ENCODE measurements around the gene COMMD1.

The COMMD1 gene

DNA sequence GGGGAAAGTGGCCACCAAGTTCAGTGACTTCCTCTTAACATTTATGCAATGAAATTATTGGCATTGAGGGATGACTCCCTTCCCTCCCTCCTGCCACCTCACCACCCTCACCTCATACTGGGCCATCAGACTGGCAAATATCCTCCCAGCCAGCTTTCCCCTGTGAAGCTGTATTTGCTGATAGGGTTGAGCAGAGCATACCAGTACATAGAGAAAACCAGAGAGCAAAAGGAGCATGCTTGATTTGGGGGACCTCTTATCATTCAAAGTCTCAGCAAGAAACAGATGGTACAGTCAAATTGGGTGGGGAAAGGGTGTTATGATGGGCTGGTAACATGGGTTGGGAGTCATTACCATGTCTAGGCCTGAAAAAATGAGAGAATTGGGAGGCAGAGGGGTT is 271.3 kb downstream of the COMMD1 start:
- DNase-seq (ENCODE audit: low spot score), result no peak
- POLR2A ChIA-PET (ENCODE audit: low non-redundant PET), result no interaction called here
- no peak overlapping the region for H3K27ac ChIP-seq
- CTCF ChIA-PET, result no interaction called here
- TF ChIP-seq, protein P1, sequence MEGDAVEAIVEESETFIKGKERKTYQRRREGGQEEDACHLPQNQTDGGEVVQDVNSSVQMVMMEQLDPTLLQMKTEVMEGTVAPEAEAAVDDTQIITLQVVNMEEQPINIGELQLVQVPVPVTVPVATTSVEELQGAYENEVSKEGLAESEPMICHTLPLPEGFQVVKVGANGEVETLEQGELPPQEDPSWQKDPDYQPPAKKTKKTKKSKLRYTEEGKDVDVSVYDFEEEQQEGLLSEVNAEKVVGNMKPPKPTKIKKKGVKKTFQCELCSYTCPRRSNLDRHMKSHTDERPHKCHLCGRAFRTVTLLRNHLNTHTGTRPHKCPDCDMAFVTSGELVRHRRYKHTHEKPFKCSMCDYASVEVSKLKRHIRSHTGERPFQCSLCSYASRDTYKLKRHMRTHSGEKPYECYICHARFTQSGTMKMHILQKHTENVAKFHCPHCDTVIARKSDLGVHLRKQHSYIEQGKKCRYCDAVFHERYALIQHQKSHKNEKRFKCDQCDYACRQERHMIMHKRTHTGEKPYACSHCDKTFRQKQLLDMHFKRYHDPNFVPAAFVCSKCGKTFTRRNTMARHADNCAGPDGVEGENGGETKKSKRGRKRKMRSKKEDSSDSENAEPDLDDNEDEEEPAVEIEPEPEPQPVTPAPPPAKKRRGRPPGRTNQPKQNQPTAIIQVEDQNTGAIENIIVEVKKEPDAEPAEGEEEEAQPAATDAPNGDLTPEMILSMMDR (conservative IDR thresholded peaks at IDR 0.05; ENCODE audit: low read depth), result no peak

DNA sequence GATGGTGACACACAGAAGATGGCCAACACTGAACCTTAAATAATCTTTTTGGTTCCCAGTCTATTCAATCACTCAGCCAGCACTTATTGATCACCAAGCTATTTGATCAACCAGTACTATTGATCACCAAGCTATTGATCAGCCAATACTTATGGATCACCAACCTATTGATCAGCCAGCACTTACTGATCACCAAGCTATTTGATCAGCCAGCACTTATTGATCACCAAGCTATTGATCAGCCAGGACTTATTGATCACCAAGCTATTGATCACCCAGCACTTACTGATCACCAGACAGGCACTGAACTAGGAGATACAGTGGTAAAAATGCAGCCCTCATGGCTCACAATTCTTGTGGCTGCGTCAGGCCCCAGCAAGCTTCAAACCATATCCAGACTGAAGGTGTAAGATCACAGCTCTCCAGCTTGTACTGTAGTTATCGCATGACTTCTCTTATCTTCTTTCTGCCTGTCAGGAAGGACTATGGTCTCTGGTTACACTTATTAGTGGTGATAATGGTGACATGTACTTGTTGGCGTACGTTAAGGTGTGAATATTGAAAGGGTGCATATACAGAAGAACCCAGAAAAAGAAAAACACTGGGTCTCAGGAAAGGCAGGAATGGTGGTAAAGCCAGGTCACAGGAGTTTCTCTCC is 272.0 kb downstream of the COMMD1 start:
- ChIA-PET CTCF (no interaction called here), POLR2A (ENCODE audit: low non-redundant PET) (no interaction called here)
- DNase-seq (ENCODE audit: low spot score), result no peak
- H3K27ac ChIP-seq, result no peak overlapping the region
- TF ChIP-seq, protein P1 (conservative IDR thresholded peaks at IDR 0.05; ENCODE audit: low read depth), result no peak

DNA sequence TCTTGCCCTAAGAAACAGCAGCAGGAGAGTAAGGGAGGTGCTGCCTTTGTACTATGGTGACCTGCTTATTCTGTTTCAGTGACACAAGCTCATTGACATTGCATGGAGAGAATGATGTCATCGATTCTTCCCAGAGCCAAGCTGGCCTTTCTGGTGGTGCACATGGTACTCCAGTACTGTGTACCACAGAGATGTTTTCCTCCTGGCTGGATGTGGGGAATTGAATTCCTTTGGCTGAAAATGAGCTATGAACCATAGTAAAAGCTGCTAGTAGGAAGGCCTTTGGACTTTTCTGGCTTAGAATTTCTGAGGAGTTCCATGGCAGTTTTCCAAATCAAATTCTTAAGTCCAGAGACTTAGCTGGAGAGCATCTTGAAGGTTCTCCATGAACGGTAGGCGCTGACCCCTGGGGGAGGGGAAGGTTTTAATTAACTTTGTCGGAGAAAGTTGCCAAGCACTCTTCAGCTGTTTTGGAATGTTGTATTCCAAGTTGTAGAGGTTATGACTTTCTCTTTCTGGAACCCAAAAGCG is 273.3 kb downstream of the COMMD1 start:
- ChIA-PET POLR2A (ENCODE audit: low non-redundant PET) (no interaction called here), CTCF (interaction anchor here (0.6 kb wide), 1 partner anchor 279 kb away, joined by 3 read pairs; no protein-coding TSS in a partner anchor)
- TF ChIP-seq, protein P1 (conservative IDR thresholded peaks at IDR 0.05; ENCODE audit: low read depth), result no peak
- H3K27ac ChIP-seq, result no peak overlapping the region
- no peak for DNase-seq (ENCODE audit: low spot score)

DNA sequence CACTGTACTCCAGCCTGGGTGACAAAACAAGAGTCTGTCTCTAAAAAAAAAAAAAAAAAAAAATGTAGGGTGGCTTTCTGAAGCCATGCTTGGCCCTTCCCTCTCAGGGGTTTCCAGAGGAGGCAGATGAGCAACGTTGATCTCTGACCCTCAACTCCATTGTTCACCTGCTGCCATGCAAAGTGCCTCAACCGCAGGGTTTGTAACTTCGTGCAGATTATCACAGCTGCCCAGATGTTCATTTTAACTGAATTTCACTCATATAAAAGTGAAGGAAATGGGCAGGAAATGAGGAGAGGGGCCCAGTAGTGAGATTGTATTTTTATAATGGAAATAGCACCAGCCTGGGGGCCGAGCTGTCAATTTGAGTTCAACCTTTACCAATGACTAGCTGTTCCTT is 275.5 kb downstream of the COMMD1 start:
- no peak overlapping the region for H3K27ac ChIP-seq
- no peak for DNase-seq (ENCODE audit: low spot score)
- CTCF ChIA-PET, result no interaction called here
- POLR2A ChIA-PET (ENCODE audit: low non-redundant PET), result no interaction called here
- TF ChIP-seq, protein P1 (conservative IDR thresholded peaks at IDR 0.05; ENCODE audit: low read depth), result no peak

DNA sequence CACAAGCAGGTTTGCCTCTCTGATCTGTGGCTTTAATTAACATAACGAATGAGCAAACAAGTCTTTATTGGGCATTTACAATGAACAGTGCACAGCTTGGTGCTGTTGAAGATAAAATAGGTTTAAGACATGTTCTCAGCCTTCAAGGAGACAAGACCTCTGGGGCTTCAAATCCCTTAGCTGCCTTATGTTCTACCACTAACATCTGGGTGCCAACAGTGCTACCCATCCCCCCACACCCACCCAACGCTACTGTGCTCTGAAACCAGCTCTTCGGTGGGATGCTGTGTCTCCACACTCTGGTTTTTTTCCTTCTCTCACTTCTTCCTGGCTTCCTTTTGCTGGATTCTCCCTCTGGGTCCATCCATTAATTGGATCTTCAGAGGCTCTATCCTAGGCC is 276.4 kb downstream of the COMMD1 start:
- TF ChIP-seq, protein P1 (conservative IDR thresholded peaks at IDR 0.05; ENCODE audit: low read depth), result no peak
- ChIA-PET CTCF (no interaction called here), POLR2A (ENCODE audit: low non-redundant PET) (no interaction called here)
- H3K27ac ChIP-seq, result no peak overlapping the region
- no peak for DNase-seq (ENCODE audit: low spot score)

DNA sequence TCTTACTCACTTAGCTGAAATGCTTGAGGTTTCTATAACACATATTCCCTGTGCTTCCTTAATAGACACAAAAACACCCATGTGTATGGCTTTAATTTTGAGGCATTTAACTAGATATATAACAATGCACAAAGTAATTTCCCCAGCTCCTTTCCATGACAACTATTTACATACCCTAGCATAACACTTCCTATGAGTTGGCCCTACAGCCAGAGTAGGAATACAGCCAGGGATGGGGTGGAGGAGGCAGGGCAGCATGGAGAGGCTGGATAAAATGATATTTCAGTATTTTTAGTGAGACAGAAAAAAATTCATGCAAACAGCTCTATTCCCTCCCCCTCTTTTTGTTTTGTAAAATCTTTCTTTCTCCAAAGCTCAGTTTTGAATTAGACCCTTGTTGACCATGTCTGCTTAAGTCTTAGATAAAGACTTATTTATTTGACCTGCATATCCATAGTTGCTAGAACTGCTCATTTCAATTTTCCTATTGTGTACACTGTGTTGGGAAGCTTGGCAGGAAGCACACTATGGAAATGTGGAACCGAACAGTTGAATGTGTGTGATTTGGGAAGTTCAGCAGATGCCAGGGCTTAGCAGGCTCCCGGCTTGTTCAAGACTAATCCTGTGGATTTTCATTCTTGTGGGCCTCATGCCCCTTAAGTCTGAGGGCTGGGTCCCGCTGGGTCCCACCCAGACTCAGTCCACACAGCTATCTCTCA is 279.2 kb downstream of the COMMD1 start:
- TF ChIP-seq, protein P1 (conservative IDR thresholded peaks at IDR 0.05; ENCODE audit: low read depth), result no peak
- POLR2A ChIA-PET (ENCODE audit: low non-redundant PET), result interaction anchor here (0.6 kb wide), 1 partner anchor 276 kb away, joined by 3 read pairs; no protein-coding TSS in a partner anchor
- H3K27ac ChIP-seq, result no peak overlapping the region
- CTCF ChIA-PET, result interaction anchor here (0.6 kb wide), 1 partner anchor 187 kb away, joined by 4 read pairs; no protein-coding TSS in a partner anchor
- DNase-seq (ENCODE audit: low spot score), result no peak
